ENCODE measurements around the gene BFSP1. TPM values are rescaled to one million over a fixed set of nuclear protein-coding genes. Genes with fewer than 3 reads are reported as not detected.

BFSP1 gene
- total RNA-seq, 1 donor, result 0.84 TPM

GRCh38 chr20:17518339-17519052, 12.7 kb downstream of the BFSP1 start:
- H3K9me3 ChIP-seq (ENCODE audit: low read depth, low read length), result no peaks in the 10 kb centered on the region
- H3K4me1 ChIP-seq (ENCODE audit: insufficient read depth, low read length), result no peaks in the 10 kb centered on the region
- H3K4me3 ChIP-seq (ENCODE audit: low read length), result no peak overlapping the region
- no peaks in the 10 kb centered on the region for H3K27me3 ChIP-seq (ENCODE audit: insufficient read depth, low read length)

GRCh38 chr20:17515053-17515452, 16.1 kb downstream of the BFSP1 start:
- H3K4me3 ChIP-seq (ENCODE audit: low read length), result no peak overlapping the region
- H3K9me3 ChIP-seq (ENCODE audit: low read depth, low read length), result no peaks in the 10 kb centered on the region
- peaks cover 5% of the 10 kb centered on the region for H3K4me1 ChIP-seq (ENCODE audit: insufficient read depth, low read length)
- no peaks in the 10 kb centered on the region for H3K27me3 ChIP-seq (ENCODE audit: insufficient read depth, low read length)

GRCh38 chr20:17513939-17514338, 17.2 kb downstream of the BFSP1 start:
- Histone ChIP-seq H3K9me3 (ENCODE audit: low read depth, low read length) (no peaks in the 10 kb centered on the region), H3K27me3 (ENCODE audit: insufficient read depth, low read length) (no peaks in the 10 kb centered on the region), H3K4me1 (ENCODE audit: insufficient read depth, low read length) (peaks cover 5% of the 10 kb centered on the region), H3K4me3 (ENCODE audit: low read length) (no peak overlapping the region)

GRCh38 chr20:17511401-17511800, 19.8 kb downstream of the BFSP1 start:
- Histone ChIP-seq H3K4me3 (ENCODE audit: low read length) (no peak overlapping the region), H3K27me3 (ENCODE audit: insufficient read depth, low read length) (no peaks in the 10 kb centered on the region), H3K4me1 (ENCODE audit: insufficient read depth, low read length) (peaks cover 12% of the 10 kb centered on the region), H3K9me3 (ENCODE audit: low read depth, low read length) (no peaks in the 10 kb centered on the region)

GRCh38 chr20:17510548-17510947, 20.6 kb downstream of the BFSP1 start:
- Histone ChIP-seq H3K27me3 (ENCODE audit: insufficient read depth, low read length) (no peaks in the 10 kb centered on the region), H3K4me3 (ENCODE audit: low read length) (no peak overlapping the region), H3K4me1 (ENCODE audit: insufficient read depth, low read length) (peaks cover 18% of the 10 kb centered on the region), H3K9me3 (ENCODE audit: low read depth, low read length) (no peaks in the 10 kb centered on the region)

- Histone ChIP-seq H3K4me1 (ENCODE audit: insufficient read depth, low read length) (peaks cover 35% of the 10 kb centered on the region), H3K9me3 (ENCODE audit: low read depth, low read length) (no peaks in the 10 kb centered on the region), H3K27me3 (ENCODE audit: insufficient read depth, low read length) (no peaks in the 10 kb centered on the region), H3K4me3 (ENCODE audit: low read length) (no peak overlapping the region)
Measured at GRCh38 chr20:17508756-17509155, 22.4 kb downstream of the BFSP1 start.

- H3K9me3 ChIP-seq (ENCODE audit: low read depth, low read length), result no peaks in the 10 kb centered on the region
- H3K4me3 ChIP-seq (ENCODE audit: low read length), result no peak overlapping the region
- H3K4me1 ChIP-seq (ENCODE audit: insufficient read depth, low read length), result peaks cover 39% of the 10 kb centered on the region
- H3K27me3 ChIP-seq (ENCODE audit: insufficient read depth, low read length), result no peaks in the 10 kb centered on the region
Measured at GRCh38 chr20:17507531-17507930, 23.6 kb downstream of the BFSP1 start.

GRCh38 chr20:17507032-17507431, 24.1 kb downstream of the BFSP1 start:
- Histone ChIP-seq H3K4me1 (ENCODE audit: insufficient read depth, low read length) (peaks cover 38% of the 10 kb centered on the region), H3K4me3 (ENCODE audit: low read length) (no peak overlapping the region), H3K9me3 (ENCODE audit: low read depth, low read length) (no peaks in the 10 kb centered on the region), H3K27me3 (ENCODE audit: insufficient read depth, low read length) (no peaks in the 10 kb centered on the region)

GRCh38 chr20:17505636-17506517, 25.3 kb downstream of the BFSP1 start:
- H3K27me3 ChIP-seq (ENCODE audit: insufficient read depth, low read length), result no peaks in the 10 kb centered on the region
- H3K4me1 ChIP-seq (ENCODE audit: insufficient read depth, low read length), result peaks cover 33% of the 10 kb centered on the region
- H3K9me3 ChIP-seq (ENCODE audit: low read depth, low read length), result no peaks in the 10 kb centered on the region
- no peak overlapping the region for H3K4me3 ChIP-seq (ENCODE audit: low read length)

GRCh38 chr20:17504898-17505635, 26.1 kb downstream of the BFSP1 start:
- Histone ChIP-seq H3K9me3 (ENCODE audit: low read depth, low read length) (no peaks in the 10 kb centered on the region), H3K4me3 (ENCODE audit: low read length) (peak overlapping the region; percentile 39), H3K27me3 (ENCODE audit: insufficient read depth, low read length) (no peaks in the 10 kb centered on the region), H3K4me1 (ENCODE audit: insufficient read depth, low read length) (peaks cover 33% of the 10 kb centered on the region)

GRCh38 chr20:17504066-17504897, 26.9 kb downstream of the BFSP1 start:
- peaks cover 33% of the 10 kb centered on the region for H3K4me1 ChIP-seq (ENCODE audit: insufficient read depth, low read length)
- H3K4me3 ChIP-seq (ENCODE audit: low read length), result peak overlapping the region; percentile 39
- no peaks in the 10 kb centered on the region for H3K9me3 ChIP-seq (ENCODE audit: low read depth, low read length)
- no peaks in the 10 kb centered on the region for H3K27me3 ChIP-seq (ENCODE audit: insufficient read depth, low read length)

- peaks cover 33% of the 10 kb centered on the region for H3K4me1 ChIP-seq (ENCODE audit: insufficient read depth, low read length)
- H3K4me3 ChIP-seq (ENCODE audit: low read length), result no peak overlapping the region
- no peaks in the 10 kb centered on the region for H3K27me3 ChIP-seq (ENCODE audit: insufficient read depth, low read length)
- H3K9me3 ChIP-seq (ENCODE audit: low read depth, low read length), result no peaks in the 10 kb centered on the region
Measured at GRCh38 chr20:17503301-17504065, 27.7 kb downstream of the BFSP1 start.

- Histone ChIP-seq H3K4me1 (ENCODE audit: insufficient read depth, low read length) (peaks cover 33% of the 10 kb centered on the region), H3K4me3 (ENCODE audit: low read length) (no peak overlapping the region), H3K9me3 (ENCODE audit: low read depth, low read length) (no peaks in the 10 kb centered on the region), H3K27me3 (ENCODE audit: insufficient read depth, low read length) (no peaks in the 10 kb centered on the region)
Measured at GRCh38 chr20:17502105-17502504, 29.1 kb downstream of the BFSP1 start.

- H3K4me1 ChIP-seq (ENCODE audit: insufficient read depth, low read length), result peaks cover 30% of the 10 kb centered on the region
- no peaks in the 10 kb centered on the region for H3K9me3 ChIP-seq (ENCODE audit: low read depth, low read length)
- no peaks in the 10 kb centered on the region for H3K27me3 ChIP-seq (ENCODE audit: insufficient read depth, low read length)
- H3K4me3 ChIP-seq (ENCODE audit: low read length), result no peak overlapping the region
Measured at GRCh38 chr20:17501701-17502100, 29.5 kb downstream of the BFSP1 start.
